HepG2 (cell line): ENCODE data around the gene OSBPL1A.

ENCODE experiments used
- CTCF ChIP-seq: sonication (generic); formaldehyde crosslinking; IDR thresholded peaks from 2 replicates; pipeline ENCODE4 v1.5.0; 2020; ENCODE audit warnings: mild to moderate bottlenecking, missing genetic modification reagents, moderate library complexity
- KDM1A ChIP-seq: IDR thresholded peaks from 2 replicates; pipeline ENCODE4 v1.6.1; 2016; ENCODE audit warnings: missing compliant biosample characterization
- MEF2D ChIP-seq: sonication (generic); formaldehyde crosslinking; IDR thresholded peaks from 2 replicates; pipeline ENCODE4 v1.5.1; 2020; ENCODE audit warnings: mild to moderate bottlenecking, missing genetic modification reagents
- MYC ChIP-seq: sonication (generic); formaldehyde crosslinking; IDR thresholded peaks from 2 replicates; pipeline ENCODE4 v1.9.0; 2021; ENCODE audit warnings: missing genetic modification reagents, borderline replicate concordance
- NFE2 ChIP-seq: sonication (generic); formaldehyde crosslinking; IDR thresholded peaks from 2 replicates; pipeline ENCODE4 v1.4.0; 2020; ENCODE audit warnings: missing genetic modification reagents
- SMC3 ChIP-seq: IDR thresholded peaks from 2 replicates; pipeline ENCODE4 v1.6.1; 2011; ENCODE audit warnings: low read length, improper control_type of control experiment
- TBX2 ChIP-seq: sonication (generic); formaldehyde crosslinking; IDR thresholded peaks from 2 replicates; pipeline ENCODE4 v1.5.0; 2020; ENCODE audit warnings: missing genetic modification reagents, mild to moderate bottlenecking, borderline replicate concordance
- ZNF790 ChIP-seq: sonication (generic); formaldehyde crosslinking; IDR thresholded peaks from 2 replicates; pipeline ENCODE4 v1.8.0; 2022; ENCODE audit warnings: missing genetic modification reagents, mild to moderate bottlenecking, borderline replicate concordance
- TF ChIP-seq, protein P1 (sequence below): IDR thresholded peaks from 2 replicates; pipeline ENCODE4 v1.6.1; 2016
- TF ChIP-seq, protein P2 (sequence below): sonication (generic); formaldehyde crosslinking; IDR thresholded peaks from 2 replicates; pipeline ENCODE4 v1.4.0; 2020; ENCODE audit warnings: mild to moderate bottlenecking, missing genetic modification reagents
- TF ChIP-seq, protein P3 (sequence below): sonication (generic); formaldehyde crosslinking; IDR thresholded peaks from 2 replicates; pipeline ENCODE4 v1.4.0; 2020; ENCODE audit warnings: missing genetic modification reagents

DNA sequence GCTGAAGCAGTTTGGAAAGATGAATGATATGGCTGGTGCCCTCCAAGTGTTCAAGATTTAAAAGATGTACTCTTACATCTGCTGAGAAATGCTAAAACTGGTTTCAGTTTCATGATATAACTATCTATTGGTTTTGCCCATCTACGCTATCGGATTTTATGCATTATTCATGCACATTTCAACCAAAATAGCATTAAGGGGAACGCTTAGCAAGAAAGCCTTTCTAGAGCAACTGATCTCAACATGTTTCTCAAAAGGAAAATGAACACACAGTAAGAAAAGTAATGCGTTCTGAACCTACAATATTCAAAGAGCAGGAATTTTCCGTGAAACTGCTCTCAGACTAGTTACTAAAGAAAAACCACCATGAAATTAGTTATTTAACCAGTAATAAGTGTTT lies 164.8 kb downstream of the OSBPL1A start:
- TF ChIP-seq CTCF, result no peak
- no peak for TF ChIP-seq ZNF790 (CRISPR knock-in tag)
- TF ChIP-seq, protein P1, sequence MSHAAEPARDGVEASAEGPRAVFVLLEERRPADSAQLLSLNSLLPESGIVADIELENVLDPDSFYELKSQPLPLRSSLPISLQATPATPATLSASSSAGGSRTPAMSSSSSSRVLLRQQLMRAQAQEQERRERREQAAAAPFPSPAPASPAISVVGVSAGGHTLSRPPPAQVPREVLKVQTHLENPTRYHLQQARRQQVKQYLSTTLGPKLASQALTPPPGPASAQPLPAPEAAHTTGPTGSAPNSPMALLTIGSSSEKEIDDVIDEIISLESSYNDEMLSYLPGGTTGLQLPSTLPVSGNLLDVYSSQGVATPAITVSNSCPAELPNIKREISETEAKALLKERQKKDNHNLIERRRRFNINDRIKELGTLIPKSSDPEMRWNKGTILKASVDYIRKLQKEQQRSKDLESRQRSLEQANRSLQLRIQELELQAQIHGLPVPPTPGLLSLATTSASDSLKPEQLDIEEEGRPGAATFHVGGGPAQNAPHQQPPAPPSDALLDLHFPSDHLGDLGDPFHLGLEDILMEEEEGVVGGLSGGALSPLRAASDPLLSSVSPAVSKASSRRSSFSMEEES, result no peak
- no peak for TF ChIP-seq MYC (CRISPR knock-in tag)
- TF ChIP-seq SMC3, result no peak
- no peak for TF ChIP-seq NFE2 (CRISPR knock-in tag)
- TF ChIP-seq, protein P2, sequence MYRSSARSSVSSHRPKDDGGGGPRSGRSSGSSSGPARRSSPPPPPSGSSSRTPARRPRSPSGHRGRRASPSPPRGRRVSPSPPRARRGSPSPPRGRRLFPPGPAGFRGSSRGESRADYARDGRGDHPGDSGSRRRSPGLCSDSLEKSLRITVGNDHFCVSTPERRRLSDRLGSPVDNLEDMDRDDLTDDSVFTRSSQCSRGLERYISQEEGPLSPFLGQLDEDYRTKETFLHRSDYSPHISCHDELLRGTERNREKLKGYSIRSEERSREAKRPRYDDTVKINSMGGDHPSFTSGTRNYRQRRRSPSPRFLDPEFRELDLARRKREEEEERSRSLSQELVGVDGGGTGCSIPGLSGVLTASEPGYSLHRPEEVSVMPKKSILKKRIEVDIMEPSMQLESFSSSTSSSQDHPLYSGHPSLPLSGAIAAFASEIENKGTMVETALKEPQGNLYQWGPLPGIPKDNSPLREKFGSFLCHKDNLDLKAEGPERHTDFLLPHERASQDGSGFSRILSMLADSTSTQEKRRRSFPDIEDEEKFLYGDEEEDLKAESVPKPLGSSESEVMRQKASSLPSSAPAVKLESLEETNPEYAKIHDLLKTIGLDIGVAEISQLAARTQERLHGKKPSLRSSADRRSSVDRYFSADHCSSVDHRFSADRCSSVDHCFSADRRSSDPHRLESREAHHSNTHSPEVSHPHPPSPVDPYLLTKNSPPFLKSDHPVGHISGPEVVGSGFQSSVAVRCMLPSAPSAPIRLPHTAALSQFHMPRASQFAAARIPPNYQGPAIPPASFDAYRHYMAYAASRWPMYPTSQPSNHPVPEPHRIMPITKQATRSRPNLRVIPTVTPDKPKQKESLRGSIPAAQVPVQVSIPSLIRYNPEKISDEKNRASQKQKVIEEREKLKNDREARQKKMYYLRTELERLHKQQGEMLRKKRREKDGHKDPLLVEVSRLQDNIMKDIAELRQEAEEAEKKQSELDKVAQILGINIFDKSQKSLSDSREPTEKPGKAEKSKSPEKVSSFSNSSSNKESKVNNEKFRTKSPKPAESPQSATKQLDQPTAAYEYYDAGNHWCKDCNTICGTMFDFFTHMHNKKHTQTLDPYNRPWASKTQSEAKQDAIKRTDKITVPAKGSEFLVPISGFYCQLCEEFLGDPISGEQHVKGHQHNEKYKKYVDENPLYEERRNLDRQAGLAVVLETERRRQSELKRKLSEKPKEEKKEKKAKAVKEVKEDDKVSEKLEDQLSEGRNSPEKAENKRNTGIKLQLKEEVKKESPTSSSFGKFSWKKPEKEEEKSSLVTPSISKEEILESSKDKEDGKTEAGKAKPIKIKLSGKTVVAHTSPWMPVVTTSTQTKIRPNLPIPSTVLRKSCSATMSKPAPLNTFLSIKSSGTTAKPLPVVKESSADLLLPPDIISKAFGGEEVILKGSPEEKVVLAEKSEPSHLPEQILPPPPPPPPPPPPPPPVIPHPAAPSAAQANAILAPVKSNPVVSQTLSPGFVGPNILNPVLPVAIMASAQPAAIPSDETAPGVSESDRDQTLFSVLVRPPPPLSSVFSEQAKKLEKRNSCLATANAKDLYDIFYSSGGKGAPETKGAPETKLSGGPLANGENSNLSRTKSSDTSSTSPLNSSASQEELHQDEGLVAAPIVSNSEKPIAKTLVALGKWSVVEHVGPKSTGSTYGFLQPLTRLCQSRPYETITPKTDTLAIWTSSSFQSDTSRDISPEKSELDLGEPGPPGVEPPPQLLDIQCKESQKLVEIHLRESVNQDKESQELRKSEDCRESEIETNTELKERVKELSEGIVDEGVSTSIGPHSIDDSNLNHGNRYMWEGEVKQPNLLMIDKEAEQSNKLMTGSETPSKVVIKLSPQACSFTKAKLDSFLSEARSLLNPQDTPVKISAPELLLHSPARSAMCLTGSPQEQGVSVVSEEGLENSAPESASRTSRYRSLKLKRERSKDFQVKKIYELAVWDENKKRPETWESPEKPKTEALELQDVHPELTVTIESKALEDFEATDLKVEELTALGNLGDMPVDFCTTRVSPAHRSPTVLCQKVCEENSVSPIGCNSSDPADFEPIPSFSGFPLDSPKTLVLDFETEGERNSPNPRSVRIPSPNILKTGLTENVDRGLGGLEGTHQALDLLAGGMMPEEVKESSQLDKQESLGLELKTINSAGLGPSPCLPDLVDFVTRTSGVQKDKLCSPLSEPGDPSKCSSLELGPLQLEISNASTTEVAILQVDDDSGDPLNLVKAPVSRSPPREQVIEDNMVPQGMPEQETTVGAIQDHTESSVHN (CRISPR knock-in tag), result no peak
- TF ChIP-seq, protein P3, sequence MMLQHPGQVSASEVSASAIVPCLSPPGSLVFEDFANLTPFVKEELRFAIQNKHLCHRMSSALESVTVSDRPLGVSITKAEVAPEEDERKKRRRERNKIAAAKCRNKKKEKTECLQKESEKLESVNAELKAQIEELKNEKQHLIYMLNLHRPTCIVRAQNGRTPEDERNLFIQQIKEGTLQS, result no peak
- TF ChIP-seq KDM1A (CRISPR knock-in tag), result no peak
- no peak for TF ChIP-seq MEF2D (CRISPR knock-in tag)
- TF ChIP-seq TBX2 (CRISPR knock-in tag), result no peak
